ENCODE data around the gene ATP6V1E1. TPM values are rescaled to one million over a fixed set of nuclear protein-coding genes. Genes with fewer than 3 reads are reported as not detected.
A peak's percentile ranks its signal among the peaks of the same experiment; 100 is the strongest.

ATP6V1E1 gene
- total and polyA plus RNA-seq, 7 donors, result 122 to 263 (median 158) TPM

DNA sequence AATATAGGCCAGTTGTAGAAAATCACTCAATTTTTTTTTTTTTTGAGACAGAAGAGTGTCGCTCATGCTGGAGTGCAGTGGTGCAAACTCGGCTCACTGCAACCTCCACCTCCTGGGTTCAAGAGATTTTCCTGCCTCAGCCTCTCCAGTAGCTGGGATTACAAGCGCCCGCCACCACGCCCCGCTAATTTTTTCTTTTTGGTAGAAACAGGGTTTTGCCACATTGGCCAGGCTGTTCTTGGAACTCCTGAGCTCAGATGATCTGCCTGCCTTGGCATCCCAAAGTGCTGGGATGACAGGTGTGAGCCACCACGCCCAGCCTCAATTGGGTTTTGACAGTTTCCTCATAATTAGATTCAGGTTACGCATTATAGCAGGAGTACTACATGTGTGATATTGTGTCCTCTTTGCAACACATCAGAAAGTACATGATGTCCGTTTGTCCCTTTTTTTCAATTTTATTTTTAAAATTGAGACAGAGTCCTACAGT is 2.6 kb upstream of the ATP6V1E1 start:
- ATAC-seq (no peak), DNase-seq (no peak)
- Histone ChIP-seq H3K27me3 (ENCODE audit: insufficient read depth in 3 of 3, low read length in 2 of 3) (no peaks in the 10 kb centered on the region), H3K4me3 (no peak overlapping the region), H3K9me3 (no peaks in the 10 kb centered on the region), H3K36me3 (ENCODE audit: insufficient read depth in 1 of 2, low read depth in 1 of 2) (no peaks in the 10 kb centered on the region), H3K27ac (no peak overlapping the region), H3K4me1 (peaks cover 14% of the 10 kb centered on the region)
- TF ChIP-seq, protein P1, sequence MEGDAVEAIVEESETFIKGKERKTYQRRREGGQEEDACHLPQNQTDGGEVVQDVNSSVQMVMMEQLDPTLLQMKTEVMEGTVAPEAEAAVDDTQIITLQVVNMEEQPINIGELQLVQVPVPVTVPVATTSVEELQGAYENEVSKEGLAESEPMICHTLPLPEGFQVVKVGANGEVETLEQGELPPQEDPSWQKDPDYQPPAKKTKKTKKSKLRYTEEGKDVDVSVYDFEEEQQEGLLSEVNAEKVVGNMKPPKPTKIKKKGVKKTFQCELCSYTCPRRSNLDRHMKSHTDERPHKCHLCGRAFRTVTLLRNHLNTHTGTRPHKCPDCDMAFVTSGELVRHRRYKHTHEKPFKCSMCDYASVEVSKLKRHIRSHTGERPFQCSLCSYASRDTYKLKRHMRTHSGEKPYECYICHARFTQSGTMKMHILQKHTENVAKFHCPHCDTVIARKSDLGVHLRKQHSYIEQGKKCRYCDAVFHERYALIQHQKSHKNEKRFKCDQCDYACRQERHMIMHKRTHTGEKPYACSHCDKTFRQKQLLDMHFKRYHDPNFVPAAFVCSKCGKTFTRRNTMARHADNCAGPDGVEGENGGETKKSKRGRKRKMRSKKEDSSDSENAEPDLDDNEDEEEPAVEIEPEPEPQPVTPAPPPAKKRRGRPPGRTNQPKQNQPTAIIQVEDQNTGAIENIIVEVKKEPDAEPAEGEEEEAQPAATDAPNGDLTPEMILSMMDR (IDR thresholded peaks at IDR 0.05), result no peak
- intact Hi-C loops (cut with DNase I), result no loop called here
- 77 to 93% (median 81%) methylated on average over 9 of the region's 9 CpGs for WGBS, 3 donors

DNA sequence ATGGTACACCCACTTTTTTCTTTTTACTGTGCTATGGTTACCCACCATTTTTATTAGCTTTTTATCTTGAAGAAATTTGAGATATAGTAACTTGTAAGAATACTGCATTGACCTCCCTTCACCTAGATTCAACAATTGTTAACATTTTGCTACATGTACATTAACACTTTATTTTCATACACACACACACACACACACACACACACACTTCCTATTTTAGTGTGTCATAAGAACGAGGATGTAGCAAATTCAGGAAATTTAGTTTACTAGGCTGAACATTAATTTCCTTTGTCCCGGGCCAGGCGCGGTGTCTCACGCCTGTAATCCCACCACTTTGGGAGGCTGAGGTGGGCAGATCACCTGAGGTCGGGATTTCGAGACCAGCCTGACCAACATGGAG is 1.1 kb upstream of the ATP6V1E1 start:
- Histone ChIP-seq H3K4me3 (peak overlapping the region; percentile 99), H3K36me3 (ENCODE audit: insufficient read depth in 1 of 2, low read depth in 1 of 2) (peaks cover 0 to 2% of the 10 kb centered on the region in 2 donors), H3K4me1 (peaks cover 14% of the 10 kb centered on the region), H3K27me3 (ENCODE audit: insufficient read depth in 3 of 3, low read length in 2 of 3) (no peaks in the 10 kb centered on the region), H3K9me3 (no peaks in the 10 kb centered on the region), H3K27ac (peak overlapping the region; percentile 98)
- TF ChIP-seq, protein P1 (IDR thresholded peaks at IDR 0.05), result no peak
- DNase-seq (no peak), ATAC-seq (no peak)
- 77 to 87% (median 80%) methylated on average over 7 of the region's 7 CpGs for WGBS, 3 donors
- intact Hi-C loops (cut with DNase I), result no loop called here

DNA sequence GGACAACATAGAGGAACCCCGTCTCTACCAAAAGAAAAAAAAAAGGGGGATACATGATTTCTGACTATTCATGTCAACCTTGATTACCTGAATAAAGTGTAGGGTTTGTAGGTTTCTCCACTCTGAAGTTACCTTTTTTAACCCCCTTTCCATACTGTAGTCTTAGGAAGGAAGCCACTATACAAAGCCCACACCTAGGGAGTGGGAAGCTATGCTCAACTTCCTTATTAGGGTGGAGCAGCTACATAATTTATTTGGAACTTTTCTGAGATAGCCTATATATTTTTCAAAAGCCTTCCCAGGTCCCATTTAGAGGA is 582 bp upstream of the ATP6V1E1 start:
- intact Hi-C loops (cut with DNase I), result no loop called here
- Histone ChIP-seq H3K4me3 (peak overlapping the region; percentile 99), H3K27ac (peak overlapping the region; percentile 98), H3K4me1 (peaks cover 15% of the 10 kb centered on the region), H3K27me3 (ENCODE audit: insufficient read depth in 3 of 3, low read length in 2 of 3) (no peaks in the 10 kb centered on the region), H3K36me3 (ENCODE audit: insufficient read depth in 1 of 2, low read depth in 1 of 2) (peaks cover 0 to 8% of the 10 kb centered on the region in 2 donors), H3K9me3 (no peaks in the 10 kb centered on the region)
- WGBS, 3 donors, result 0% methylated on average over 1 of the region's 1 CpG
- TF ChIP-seq, protein P1 (IDR thresholded peaks at IDR 0.05), result no peak
- peak in 1 of 4 donors; percentile 1 for ATAC-seq
- no peak for DNase-seq

DNA sequence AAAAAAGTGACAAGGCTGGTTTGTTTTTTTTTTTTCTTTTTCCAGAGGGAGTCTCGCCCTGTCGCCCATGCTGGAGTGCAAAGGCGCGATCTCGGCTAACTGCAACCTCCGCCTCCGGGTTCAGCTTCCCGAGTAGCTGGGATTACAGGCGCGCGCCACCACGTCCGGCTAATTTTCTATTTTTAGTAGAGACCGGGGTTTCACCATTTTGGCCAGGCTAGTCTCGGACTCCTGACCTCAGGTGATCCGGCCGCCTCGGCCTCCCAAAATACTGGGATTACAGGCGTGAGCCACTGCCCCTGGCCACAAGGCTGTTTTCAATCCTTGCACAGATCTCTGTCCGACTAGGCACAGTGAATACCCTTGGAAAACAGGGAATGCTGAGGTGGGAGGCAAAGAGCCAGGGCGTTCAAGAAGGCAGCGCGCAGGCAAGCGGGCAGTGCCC is 566 bp downstream of the ATP6V1E1 start:
- WGBS, 3 donors, result 6 to 8% (median 7%) methylated on average over 24 of the region's 24 CpGs
- intact Hi-C loops (cut with DNase I), result no loop called here
- Histone ChIP-seq H3K27me3 (ENCODE audit: insufficient read depth in 3 of 3, low read length in 2 of 3) (no peaks in the 10 kb centered on the region), H3K27ac (peak overlapping the region; percentile 98), H3K4me1 (peaks cover 12% of the 10 kb centered on the region), H3K9me3 (no peaks in the 10 kb centered on the region), H3K36me3 (ENCODE audit: insufficient read depth in 1 of 2, low read depth in 1 of 2) (peaks cover 0 to 18% of the 10 kb centered on the region in 2 donors), H3K4me3 (peak overlapping the region; percentile 99)
- DNase-seq, result peak in 1 of 2 donors; percentile 69
- TF ChIP-seq, protein P1 (IDR thresholded peaks at IDR 0.05), result no peak
- peak in 3 of 4 donors; percentile 21 to 54 (median 28) for ATAC-seq

DNA sequence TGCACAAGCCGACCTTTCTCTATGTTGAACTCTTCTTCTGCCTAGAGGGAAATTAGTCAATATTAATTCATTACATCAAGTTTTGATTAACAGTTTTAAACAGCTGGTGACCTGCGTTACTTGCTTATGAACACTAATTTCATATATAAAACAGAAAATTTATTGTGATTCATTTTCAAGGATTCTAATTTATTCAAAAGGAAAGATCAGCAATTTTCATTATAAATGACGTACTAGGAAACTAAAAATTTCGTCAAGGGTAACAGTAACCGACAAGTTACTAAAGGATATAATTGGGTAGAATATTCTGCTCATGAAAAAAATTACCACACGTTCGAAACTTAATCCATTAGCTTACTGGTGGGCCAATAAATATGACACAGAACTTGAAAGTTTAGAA is 15.3 kb downstream of the ATP6V1E1 start:
- ATAC-seq, result no peak
- Histone ChIP-seq H3K27me3 (ENCODE audit: insufficient read depth in 3 of 3, low read length in 2 of 3) (no peaks in the 10 kb centered on the region), H3K27ac (no peak overlapping the region), H3K4me1 (no peaks in the 10 kb centered on the region), H3K4me3 (no peak overlapping the region), H3K36me3 (ENCODE audit: insufficient read depth in 1 of 2, low read depth in 1 of 2) (peaks cover 0 to 82% of the 10 kb centered on the region in 2 donors), H3K9me3 (no peaks in the 10 kb centered on the region)
- DNase-seq, result no peak
- TF ChIP-seq, protein P1 (IDR thresholded peaks at IDR 0.05), result no peak
- intact Hi-C loops (cut with DNase I), result no loop called here
- WGBS, 3 donors, result 85 to 95% (median 85%) methylated on average over 7 of the region's 7 CpGs

Data from psoas muscle (tissue), 8 donors.